Fibroblast of gingiva (primary cell): ENCODE measurements around the gene COL17A1.
A peak's percentile ranks its signal among the peaks of the same experiment; 100 is the strongest.

Source experiments
- DNase-seq: peaks from one replicate; pipeline ENCODE4 v3.0.0-alpha.2; 2011; ENCODE audit warnings: low read depth

Gene COL17A1

GRCh38 chr10:104085801-104086400 lies at the start of gene COL17A1:
Gene COL17A1, minus strand, starts transcription at chr10:104085880. Its CDS starts 5,207 bp downstream, at chr10:104080673.
- DNase-seq, result no peak

GRCh38 chr10:104130041-104130440 lies 44.4 kb upstream of the COL17A1 start:
- DNase-seq, result no peak

- no peak for DNase-seq
Measured at GRCh38 chr10:104128214-104128613, 42.5 kb upstream of the COL17A1 start.

- no peak for DNase-seq
Measured at GRCh38 chr10:104127411-104127810, 41.7 kb upstream of the COL17A1 start.

- DNase-seq, result peak; percentile 13
Measured at GRCh38 chr10:104123397-104123796, 37.7 kb upstream of the COL17A1 start.

- no peak for DNase-seq
Measured at GRCh38 chr10:104122225-104123107, 36.8 kb upstream of the COL17A1 start.

DNA sequence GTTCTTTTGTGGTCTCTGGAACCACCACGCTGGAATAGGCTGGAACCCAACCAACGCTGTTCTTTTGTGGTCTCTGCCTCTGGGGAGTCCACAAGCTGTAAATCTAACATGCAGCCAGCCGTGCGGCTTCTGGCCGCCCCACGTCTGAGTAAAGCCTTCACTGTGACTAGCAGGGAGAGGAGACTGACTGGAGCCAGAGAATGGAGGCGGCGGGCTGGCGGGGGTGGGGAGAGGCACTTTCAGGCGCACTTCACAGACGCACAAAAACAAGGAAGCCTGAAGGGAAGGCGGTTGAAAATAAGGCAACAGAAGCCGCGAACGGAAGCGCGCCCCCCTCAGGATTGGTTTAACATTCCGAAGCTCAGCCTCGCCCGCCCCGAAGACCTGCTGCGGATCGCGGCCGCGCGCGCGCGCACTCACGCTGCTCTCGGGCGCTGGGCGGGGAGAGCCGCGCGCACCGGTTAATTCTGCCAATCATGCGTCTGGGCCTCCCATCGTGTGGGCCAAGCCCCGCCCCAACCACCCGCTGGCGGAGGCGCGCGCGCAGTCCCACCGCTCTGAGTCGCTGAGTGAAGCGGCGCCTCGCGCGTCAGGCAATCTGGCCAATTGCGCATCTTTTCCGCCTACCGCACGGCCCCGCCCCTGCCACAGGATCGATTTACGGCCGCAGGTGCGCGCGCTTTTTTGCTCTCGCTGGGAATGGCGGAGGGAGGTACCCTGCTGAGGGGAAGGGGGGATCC lies 36.0 kb upstream of the COL17A1 start, which contains the start of gene SFR1:
TSS of gene SFR1 (plus strand) at position 687 of the 740 bp plus-strand sequence. CDS start at position 700, 13 bp downstream.
- peak; percentile 99 for DNase-seq

DNA sequence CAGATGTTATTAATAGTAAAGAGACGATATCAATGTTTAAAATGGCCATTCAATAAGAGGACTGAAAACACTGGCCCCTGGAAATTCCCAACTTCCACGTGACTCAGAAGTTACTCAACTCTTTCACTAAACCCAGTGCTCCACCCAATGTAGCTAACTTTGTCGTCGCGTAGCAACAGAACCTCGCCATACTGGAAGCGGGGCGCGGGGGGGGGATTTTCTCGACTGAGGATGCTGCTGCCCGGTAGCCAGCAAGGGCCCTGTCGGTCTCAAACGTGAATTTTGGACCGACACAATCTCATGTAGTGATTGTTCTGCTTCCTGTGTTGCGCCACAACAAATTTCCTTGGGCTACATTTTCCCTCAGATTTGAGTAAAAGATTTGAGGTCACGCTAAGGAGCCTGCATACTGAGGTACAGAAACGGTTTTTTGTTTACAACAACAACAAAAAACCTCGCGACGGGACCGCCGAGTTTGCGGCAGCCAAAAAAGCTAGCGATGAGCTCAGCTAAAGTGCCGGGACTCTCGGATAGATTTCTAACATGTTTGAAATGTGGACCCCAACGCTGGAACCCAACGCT lies 35.3 kb upstream of the COL17A1 start:
- peak; percentile 95 for DNase-seq

DNA sequence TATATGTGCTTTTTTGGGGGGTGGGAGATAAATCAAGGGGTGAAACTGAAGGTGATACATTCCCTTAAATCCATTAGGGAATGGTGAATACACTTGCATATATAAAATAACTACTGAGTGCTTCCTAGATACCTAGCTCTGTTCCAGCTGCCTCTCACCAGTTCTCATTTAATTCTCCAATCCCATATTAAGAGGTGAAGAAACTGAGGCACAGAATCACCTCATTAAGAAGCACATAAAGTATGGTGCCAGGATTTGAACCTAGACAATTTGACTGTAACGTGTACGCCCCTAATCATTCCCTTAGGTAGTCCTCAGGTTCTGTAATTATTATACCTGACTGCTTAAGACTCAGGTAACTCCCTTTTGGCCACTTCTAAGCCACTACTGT lies 34.8 kb upstream of the COL17A1 start:
- no peak for DNase-seq

DNA sequence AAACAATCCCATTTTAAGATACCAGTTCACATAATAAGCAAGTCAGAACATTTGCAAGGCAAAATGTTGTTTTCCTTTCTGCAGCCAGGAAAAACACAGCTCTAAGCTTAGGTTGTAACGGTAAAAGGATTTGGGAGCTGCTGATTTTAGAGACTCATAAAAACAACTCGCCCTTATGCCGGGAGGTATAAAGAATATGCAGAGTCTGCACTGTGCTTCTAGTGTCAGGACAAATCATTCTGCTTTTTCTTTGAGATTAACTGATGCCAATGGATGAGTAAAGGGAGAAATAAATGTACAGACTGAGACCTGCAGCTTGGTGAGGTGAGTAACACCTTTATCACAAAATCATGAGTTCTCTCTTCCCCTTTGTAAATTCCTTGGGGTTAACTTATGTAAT lies 34.3 kb upstream of the COL17A1 start:
- DNase-seq, result no peak

DNA sequence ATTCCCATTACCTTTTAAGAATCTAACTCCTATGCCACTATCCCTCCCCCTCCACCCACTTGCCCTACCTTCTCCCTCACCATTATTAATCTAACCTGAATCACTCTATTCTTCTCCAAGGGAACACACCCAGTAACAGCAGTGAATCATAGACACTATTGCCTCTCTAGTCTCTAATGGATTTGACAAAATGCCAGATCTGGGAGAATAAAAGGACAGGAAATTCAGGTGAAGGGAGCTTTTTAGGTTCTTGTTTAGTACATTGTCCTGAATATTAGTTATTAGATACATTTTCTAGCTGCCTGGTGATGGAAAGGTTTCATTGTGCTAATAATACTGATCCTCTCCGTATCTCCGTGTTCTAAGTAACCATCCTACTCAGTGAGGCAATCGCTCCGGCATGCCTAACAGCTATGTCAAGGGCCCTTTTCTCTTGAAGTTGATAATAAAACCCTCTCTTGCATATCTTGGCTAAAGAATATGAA lies 32.2 kb upstream of the COL17A1 start:
- no peak for DNase-seq

- DNase-seq, result no peak
Measured at GRCh38 chr10:104113376-104113956, 27.8 kb upstream of the COL17A1 start.

DNA sequence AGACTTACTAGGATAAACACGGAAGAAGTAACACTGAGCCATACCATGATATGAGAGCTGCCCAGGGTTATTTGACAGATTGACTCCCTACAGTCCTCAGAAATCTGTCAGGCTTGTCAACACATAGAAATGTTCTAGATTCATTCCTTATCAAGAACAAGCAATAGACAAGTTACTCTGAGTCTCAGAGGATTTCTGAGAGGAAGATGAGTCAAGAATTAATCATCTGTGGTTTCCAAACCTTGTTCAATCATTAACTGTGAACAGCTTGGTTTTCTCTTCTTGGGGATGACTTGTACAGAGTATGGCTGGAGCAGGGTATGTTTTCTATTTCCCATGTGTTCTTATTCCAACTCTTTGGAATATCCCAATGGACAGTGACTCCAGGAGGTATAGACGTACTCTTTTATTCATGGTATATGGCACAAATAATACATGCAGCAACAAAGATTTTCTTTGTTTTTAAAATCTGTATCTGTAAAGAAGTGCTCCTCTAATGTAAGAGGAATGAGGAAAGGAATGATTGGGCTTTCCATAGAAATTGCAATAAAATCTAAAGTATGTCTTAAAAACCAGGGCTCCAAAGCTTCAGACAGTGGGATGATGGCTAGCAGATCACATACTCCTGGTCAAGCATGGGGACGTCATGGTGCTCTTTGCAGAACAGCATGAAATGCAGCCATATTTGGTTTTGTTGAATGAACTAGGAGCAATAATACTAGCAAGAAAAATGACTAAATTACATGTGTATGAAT lies 24.4 kb upstream of the COL17A1 start:
- peak; percentile 24 for DNase-seq

DNA sequence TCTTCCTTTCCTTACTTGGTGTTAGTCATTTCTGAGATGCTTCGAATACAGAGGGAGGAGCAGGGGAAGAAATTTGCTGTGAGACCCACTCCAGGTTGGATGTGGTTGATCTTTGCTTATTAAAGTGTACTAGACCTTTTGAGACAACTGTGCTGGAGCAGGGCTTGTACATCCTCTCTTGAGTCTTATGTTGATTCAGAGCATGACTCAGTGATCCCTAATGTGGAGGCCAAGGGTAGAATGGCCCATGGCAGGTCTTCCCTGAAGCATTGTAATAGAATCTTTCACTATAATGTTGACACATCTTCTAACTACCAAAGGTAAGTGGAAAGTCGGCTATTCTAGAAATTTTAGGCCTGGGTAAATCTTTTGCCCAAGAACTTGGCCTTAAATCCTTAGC lies 19.2 kb upstream of the COL17A1 start:
- no peak for DNase-seq

DNA sequence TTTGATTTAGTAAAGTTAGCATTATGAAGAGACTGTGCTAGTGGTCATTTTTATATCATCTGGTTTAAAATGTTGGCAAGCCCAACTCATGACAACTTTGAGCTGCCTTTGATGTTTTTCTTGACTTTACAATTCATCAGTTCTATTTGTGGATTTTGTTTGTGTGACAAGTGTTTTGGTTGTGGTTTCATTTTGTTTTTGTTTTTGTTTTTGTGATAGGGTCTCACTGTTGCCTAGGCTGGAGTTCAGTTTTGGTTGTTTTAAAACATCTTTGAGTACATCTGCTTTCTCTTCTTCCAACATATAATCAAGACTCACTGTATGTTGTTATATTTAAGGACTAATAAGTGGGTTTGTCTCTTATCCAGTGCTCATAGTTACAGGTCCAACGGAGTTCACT lies 18.7 kb upstream of the COL17A1 start:
- no peak for DNase-seq

DNA sequence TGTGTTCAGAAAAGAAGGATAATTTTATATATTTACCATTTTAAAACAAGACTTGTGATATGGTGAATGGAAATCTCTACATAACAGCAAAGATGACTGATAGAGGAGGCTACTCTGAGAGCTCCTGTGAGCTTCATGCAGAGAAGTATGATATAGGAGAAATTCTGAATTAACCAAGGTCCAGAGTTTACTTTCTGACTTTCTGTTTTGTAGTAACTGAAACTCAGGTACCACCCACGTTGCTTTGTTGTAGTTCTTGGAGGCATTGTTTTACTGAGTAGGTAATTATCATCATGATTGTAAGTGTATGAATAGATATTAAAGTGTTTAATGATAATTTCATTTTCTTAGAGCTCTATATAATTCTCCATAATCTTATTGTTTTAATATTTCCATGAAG lies 18.3 kb upstream of the COL17A1 start:
- no peak for DNase-seq

GRCh38 chr10:104101902-104102301 lies 16.2 kb upstream of the COL17A1 start:
- DNase-seq, result no peak

GRCh38 chr10:104100795-104101194 lies 15.1 kb upstream of the COL17A1 start:
- DNase-seq, result no peak

DNA sequence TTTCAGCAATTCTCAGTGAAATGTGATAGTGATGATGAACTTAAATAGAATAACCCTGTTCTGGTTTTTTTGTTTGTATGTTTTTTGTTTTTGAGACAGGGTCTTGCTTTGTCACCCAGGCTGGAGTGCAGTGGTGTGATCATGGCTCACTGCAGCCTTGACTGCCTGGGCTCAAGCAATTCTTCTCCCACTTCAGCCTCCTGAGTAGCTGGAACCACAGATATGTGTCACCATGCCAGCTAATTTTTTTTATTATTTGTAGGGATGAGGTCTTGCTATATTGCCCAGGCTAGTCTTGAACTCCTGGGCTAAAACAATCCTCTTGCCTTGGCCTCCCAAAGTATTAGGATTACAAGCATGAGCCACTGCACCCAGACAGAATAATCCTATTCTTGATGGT lies 14.3 kb upstream of the COL17A1 start:
- no peak for DNase-seq

- DNase-seq, result peak; percentile 19
Measured at GRCh38 chr10:104099269-104099668, 13.6 kb upstream of the COL17A1 start.

GRCh38 chr10:104098358-104098925 lies 12.8 kb upstream of the COL17A1 start:
- no peak for DNase-seq
